ENCODE measurements around the gene KDM5C.
"Not testable (repeated sequence)": the region's sequence is repeated elsewhere in the genome, so short reads cannot be mapped to it uniquely, and the experiment has no call there.

The KDM5C gene

DNA sequence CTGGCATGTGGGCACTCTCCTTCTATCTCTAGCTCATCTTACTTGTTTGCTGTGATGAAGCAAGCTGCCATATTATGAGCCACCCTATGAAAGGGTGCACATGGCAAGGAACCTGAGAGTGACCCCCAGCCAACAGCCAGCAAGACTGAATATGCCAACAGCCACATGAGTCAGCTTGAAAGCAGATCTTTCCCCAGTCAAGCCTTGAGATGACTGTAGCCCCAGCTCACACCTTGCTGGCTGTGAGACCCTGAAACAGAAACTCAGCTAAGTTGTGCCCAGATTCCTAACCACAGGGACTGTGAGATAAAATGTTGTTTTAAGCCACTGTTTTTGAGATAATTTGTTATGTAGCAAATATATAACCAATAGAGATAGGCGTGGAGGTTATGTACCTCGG is 36.2 kb downstream of the KDM5C start:
- no peak for DNase-seq

DNA sequence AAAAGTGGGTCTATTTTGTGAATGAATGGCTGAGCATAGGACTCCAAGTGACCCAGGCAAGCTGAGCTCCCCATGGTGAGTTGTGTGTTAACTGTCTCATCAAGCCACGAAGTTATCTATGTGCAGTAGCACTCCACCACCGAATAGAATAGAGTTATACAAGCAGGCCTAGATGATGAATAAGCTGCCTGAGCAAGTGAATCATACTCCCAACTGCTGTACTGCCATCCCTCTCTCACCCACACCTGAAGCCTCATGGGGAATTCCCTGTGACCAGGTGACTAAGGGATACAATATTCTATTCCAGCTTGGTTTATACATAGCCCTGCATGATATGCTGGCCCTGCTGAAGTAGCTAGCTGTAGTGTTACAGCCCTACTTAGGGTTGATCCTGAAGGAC is 38.7 kb downstream of the KDM5C start:
- peak; percentile 74 for DNase-seq

- peak; percentile 12 for DNase-seq
Observed at GRCh38 chrX:53184836-53185235, 40.2 kb downstream of the KDM5C start.

- no peak for DNase-seq
Observed at GRCh38 chrX:53171356-53171755, 53.7 kb downstream of the KDM5C start.

DNA sequence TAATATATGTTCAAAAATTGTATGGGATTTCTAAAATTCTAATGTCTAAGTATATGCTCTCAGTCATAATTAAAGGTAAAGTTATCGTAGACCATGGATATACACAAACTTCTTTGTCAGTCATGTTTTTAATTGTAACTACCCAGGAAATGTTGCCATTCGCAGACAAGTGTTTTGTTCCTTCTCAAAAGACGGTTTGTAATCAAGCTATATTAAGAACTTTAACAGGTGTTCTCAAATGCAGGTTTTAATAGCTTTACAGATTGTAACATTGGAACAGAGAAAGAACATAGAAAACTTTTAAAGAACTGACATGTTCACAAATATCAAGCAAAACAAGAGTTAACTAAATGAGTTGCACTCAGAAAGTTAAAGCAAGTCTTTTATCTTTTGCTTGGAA is 58.9 kb downstream of the KDM5C start:
- no peak for DNase-seq

- not testable (repeated sequence) for DNase-seq
Observed at GRCh38 chrX:53164566-53164965, 60.4 kb downstream of the KDM5C start.

GRCh38 chrX:53163436-53163835 is 61.6 kb downstream of the KDM5C start:
- DNase-seq: no peak

GRCh38 chrX:53160297-53160983 is 64.6 kb downstream of the KDM5C start:
- DNase-seq: no peak

DNA sequence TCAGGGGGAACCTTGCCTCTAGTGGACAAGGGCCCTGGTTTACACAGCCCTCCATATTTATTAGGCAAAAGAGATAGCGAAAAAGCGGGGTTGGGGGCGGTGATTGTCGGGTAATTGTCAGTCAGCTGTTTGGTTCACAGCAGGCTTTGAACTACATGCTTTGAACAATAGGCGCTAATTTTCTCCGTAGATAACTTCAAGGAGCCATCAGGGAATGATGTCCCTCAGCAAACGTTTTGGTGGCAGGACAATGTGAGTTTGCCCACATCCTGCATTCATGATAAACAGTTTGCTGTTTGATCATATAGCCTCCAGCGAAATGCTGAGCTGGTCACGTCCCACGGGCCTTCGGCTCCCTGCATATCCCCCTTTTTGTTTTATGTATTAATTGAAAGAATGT is 65.8 kb downstream of the KDM5C start:
- no peak for DNase-seq

GRCh38 chrX:53156207-53156596 is 68.8 kb downstream of the KDM5C start:
- DNase-seq: no peak

DNA sequence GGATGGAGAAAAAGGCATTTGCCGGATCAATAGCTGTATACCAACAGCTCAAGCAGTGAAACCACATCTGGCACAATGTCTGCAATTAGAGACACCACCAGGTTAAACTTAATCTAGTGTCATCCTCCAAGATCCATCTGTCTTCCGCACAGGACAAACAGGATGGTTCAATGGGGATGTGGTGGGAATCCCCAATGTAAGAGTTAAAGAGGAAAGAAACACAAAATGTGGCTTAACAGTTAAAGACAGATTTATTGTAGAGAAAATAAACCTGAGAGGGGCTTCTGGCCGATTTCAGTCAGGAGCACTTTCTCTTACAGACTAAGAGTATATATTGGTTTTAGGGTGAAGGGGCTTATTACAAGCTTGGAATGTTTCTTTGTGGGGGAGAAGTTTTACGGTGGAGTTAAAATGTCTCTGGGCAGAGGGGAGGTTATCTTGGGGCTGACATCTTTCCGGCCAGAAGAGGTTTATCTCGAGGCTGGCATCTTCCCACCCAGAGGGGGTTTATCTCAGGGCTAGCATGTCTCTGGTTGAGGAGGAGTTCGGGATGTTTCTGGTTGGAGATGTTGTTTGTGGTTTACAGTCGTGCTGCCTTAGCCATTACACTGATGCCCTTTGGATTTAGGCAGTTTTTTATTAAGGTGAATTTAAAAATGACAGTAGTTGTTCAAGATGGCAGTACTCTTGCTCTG is 69.3 kb downstream of the KDM5C start:
- no peak for DNase-seq

DNA sequence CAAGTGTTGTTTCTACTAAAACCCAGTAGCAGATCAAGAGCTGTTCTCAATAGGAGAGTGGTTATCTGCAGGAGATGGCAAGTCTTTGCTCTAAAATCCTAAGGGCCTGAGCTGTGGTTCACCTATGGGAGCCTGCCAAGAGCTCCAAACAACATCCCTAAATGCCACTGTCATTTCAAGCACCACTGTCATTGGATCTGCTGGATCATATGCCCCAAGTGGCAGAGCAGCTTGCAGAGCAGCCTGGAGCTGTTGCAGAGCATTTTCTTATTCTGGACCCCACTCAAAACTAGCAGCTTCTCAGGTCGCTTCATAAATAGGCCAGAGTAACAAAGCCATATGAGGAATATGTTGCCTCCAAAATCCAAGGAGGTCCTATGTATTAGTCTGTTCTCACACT is 71.4 kb downstream of the KDM5C start:
- no peak for DNase-seq

All from kidney glomerular epithelial cell (primary cell).